Effector CD8-positive, alpha-beta T cell (primary cell): ENCODE data around the gene RECQL.
"Not testable (repeated sequence)": the region's sequence is repeated elsewhere in the genome, so short reads cannot be mapped to it uniquely, and the experiment has no call there.

Experiments
- DNase-seq: peaks from one replicate; lab custom pipeline; 2025; lab: John Stamatoyannopoulos, UW

The RECQL gene

DNA sequence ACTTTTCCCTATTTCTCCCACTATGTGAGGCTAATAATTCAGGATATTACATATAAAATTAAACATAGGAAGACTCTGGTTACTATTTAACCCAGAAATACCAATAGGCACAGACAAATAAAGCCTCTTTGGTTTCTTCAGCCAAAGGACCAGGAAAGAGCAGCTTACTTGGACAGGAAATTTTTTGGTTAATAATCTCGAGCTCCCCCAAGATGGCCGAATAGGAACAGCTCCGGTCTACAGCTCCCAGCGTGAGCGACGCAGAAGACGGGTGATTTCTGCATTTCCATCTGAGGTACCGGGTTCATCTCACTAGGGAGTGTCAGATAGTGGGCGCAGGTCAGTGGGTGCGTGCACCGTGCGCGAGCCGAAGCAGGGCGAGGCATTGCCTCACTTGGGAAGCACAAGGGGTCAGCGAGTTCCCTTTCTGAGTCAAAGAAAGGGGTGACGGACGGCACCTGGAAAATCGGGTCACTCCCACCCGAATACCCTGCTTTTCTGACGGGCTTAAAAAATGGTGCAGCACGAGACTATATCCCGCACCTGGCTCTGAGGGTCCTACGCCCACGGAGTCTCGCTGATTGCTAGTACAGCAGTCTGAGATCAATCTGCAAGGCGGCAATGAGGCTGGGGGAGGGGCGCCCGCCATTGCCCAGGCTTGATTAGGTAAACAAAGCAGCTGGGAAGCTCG, 82.3 kb downstream of the RECQL start:
- DNase-seq = not testable (repeated sequence)
